GM12891 (cell line): Measurements from ENCODE around the gene ZNF862.

Experiments
- PAX5 ChIP-seq: IDR thresholded peaks from 2 replicates; pipeline ENCODE4 v1.6.1; 2011; ENCODE audit warnings: low read length, moderate library complexity, mild to moderate bottlenecking; ENCODE audit not compliant: insufficient read depth, severe bottlenecking
- POLR2A ChIP-seq: IDR thresholded peaks from 2 replicates; pipeline ENCODE4 v1.6.1; 2011; ENCODE audit warnings: low read depth, low read length, control low read depth
- SPI1 ChIP-seq: IDR thresholded peaks from 2 replicates; pipeline ENCODE4 v1.6.1; 2011; ENCODE audit warnings: low read depth, low read length, control low read depth
- TAF1 ChIP-seq: IDR thresholded peaks from 2 replicates; pipeline ENCODE4 v1.6.1; 2011; ENCODE audit warnings: low read depth, low read length, control low read depth

GRCh38 chr7:149833495-149834130 lies 4.6 kb upstream of the ZNF862 start:
- no peak for TF ChIP-seq POLR2A
- TF ChIP-seq PAX5: no peak
- no peak for TF ChIP-seq TAF1
- no peak for TF ChIP-seq SPI1
